GM12873 (cell line): ENCODE data around the gene PRRT1.

ENCODE experiments used
- TF ChIP-seq, protein P1 (sequence below): IDR thresholded peaks from 2 replicates; pipeline ENCODE4 v1.5.1; 2012; ENCODE audit warnings: low read depth, mild to moderate bottlenecking, moderate library complexity, low read length, control low read depth; ENCODE audit not compliant: insufficient read depth; ENCODE audit errors: missing control alignments

PRRT1 gene

DNA sequence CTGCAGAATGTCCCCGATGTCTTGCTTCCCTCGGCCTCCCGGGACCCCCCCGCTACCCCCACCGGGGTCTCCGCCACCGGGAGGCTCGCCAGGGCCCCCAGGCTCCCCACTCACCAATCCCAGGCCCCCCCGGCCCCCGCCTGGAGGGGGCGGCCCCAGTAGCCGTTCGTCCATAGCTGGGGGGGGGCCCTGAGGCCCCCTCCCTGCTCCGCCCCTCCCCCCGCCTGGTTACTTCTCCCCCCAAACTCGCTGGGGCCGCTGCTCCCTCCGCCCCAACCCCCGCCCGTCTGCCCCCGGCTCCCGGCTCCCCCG is 38.0 kb upstream of the PRRT1 start:
- TF ChIP-seq, protein P1, sequence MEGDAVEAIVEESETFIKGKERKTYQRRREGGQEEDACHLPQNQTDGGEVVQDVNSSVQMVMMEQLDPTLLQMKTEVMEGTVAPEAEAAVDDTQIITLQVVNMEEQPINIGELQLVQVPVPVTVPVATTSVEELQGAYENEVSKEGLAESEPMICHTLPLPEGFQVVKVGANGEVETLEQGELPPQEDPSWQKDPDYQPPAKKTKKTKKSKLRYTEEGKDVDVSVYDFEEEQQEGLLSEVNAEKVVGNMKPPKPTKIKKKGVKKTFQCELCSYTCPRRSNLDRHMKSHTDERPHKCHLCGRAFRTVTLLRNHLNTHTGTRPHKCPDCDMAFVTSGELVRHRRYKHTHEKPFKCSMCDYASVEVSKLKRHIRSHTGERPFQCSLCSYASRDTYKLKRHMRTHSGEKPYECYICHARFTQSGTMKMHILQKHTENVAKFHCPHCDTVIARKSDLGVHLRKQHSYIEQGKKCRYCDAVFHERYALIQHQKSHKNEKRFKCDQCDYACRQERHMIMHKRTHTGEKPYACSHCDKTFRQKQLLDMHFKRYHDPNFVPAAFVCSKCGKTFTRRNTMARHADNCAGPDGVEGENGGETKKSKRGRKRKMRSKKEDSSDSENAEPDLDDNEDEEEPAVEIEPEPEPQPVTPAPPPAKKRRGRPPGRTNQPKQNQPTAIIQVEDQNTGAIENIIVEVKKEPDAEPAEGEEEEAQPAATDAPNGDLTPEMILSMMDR, result no peak

- TF ChIP-seq, protein P1, result no peak
Measured at GRCh38 chr6:32189069-32189741, 37.5 kb upstream of the PRRT1 start.

- TF ChIP-seq, protein P1, result no peak
Measured at GRCh38 chr6:32188381-32189068, 36.8 kb upstream of the PRRT1 start.

DNA sequence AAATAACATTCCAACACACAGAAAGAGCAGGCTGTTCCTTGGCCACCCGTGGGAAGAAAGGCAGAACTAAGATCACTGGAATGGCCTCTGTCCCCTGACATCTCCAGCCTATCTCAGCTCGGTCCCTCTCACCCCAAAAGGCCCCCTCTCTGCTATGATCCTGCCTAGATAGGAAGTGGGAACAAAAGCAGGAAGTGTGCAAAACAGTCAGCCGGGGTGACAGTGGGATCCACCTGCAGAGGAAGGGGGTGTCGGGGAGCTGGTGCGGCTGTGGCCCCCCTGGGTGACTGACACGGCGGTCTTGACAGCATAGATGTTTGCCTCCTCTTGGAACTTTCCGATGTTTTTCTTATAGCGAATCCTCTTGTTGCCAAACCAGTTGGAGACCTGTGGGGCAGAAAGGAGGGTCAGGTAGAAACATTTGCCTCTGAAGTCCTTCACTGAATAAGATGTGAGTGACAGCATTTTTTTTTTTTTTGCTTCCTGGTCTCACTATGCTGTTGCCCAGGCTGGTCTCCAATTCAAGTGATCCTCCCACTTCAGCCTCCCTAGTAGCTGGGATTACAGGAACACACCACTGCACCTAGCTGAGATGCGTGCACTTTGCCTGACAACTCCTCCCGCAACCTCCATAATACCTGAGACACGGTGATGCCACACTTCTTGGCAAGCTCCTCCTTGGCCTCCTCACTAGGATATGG is 35.4 kb upstream of the PRRT1 start:
- TF ChIP-seq, protein P1, result no peak

- TF ChIP-seq, protein P1, result no peak
Measured at GRCh38 chr6:32184084-32184640, 32.4 kb upstream of the PRRT1 start, which contains the start of gene AGER. AGER (minus strand) TSS chr6:32184253; CDS start chr6:32184222, 31 bp downstream.

- TF ChIP-seq, protein P1, result no peak
Measured at GRCh38 chr6:32183483-32184083, 31.8 kb upstream of the PRRT1 start.
